ENCODE results near the gene WFDC1. TPM values are rescaled to one million over a fixed set of nuclear protein-coding genes. Genes with fewer than 3 reads are reported as not detected.

WFDC1 gene
- total and polyA plus RNA-seq, 2 donors (not counting 3 experiments of a cell fraction or from before 2014, with no cell fraction given): not detected

DNA sequence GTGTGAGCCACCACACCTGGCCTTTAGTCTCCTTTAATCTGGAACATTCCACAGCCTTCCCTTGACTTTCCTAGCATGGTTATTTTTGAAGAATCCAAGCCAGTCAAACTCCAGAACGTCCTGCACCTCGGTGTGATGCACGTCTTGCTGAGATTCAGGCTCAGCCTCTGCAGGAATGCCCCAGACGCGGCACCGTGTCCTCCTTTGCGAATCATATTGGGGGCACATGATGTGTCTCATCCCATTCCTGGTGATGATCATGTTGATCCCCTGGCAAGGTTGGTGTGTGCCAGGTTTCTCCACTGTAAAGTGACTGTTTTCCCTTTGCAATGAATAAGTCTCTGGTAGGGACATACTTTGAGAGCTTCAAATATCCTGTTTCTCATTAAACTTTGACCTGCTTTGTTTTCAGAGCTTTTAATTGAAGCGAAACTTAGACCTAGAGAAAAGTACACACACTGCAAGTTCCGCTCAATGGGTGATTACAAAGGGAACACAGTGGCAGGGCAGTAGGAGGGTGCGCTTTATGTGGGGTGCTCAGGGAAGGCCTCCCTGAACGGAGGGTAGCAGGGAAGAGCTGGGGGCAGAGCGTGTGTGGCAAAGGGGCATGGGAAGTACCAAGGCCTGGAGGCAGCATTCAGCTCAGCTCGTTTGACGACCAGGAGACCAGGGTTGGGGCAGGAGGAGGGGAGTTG lies 64.1 kb downstream of the WFDC1 start:
- no peak overlapping the region for H3K9ac ChIP-seq (replicated peaks; ENCODE audit: extremely low read depth, insufficient read depth, low read length)
- H3K27ac ChIP-seq (ENCODE audit: insufficient read depth, low read depth, low read length): no peak overlapping the region
- TF ChIP-seq JUN (IDR thresholded peaks at IDR 0.05; ENCODE audit: borderline replicate concordance, insufficient read depth, insufficient read length, low read depth) (no peak), EZH2 (IDR thresholded peaks at IDR 0.05; ENCODE audit: borderline replicate concordance, low read depth, low read length, severe bottlenecking) (no peak), POLR2A (IDR thresholded peaks at IDR 0.05; ENCODE audit: low read depth, low read length) (no peak)
- TF ChIP-seq, protein P1, sequence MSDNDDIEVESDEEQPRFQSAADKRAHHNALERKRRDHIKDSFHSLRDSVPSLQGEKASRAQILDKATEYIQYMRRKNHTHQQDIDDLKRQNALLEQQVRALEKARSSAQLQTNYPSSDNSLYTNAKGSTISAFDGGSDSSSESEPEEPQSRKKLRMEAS (IDR thresholded peaks at IDR 0.05; ENCODE audit: insufficient read depth, insufficient read length): no peak
- DNase-seq (ENCODE audit: low read depth, low spot score) (no peak), FAIRE-seq (no peak)
- dilution Hi-C loops (cut with MboI; ENCODE audit: extremely low pct_ligation_motif_present, low sequenced_read_pairs) (no loop called here), intact Hi-C loops (cut with micrococcal nuclease) (no loop called here)
- BruUV-seq (replicated peaks): no TSS peak
- no peaks in the 10 kb centered on the region for H3K27me3 ChIP-seq (ENCODE audit: control insufficient read depth in 2 of 2, insufficient read depth in 2 of 2, low read length in 2 of 2)
- no peak overlapping the region for H3K4me2 ChIP-seq (ENCODE audit: insufficient read depth, low read length)
- H4K20me1 ChIP-seq (replicated peaks; ENCODE audit: control insufficient read depth, extremely low read depth, insufficient read depth, low read length): no peaks in the 10 kb centered on the region
- no peaks in the 10 kb centered on the region for H3K79me2 ChIP-seq (ENCODE audit: control insufficient read depth, insufficient read depth, low read length)
- H3K9me1 ChIP-seq (replicated peaks; ENCODE audit: control insufficient read depth, extremely low read depth, insufficient read depth, low read length): no peaks in the 10 kb centered on the region
- no peaks in the 10 kb centered on the region for H3K36me3 ChIP-seq (ENCODE audit: control insufficient read depth in 2 of 2, extremely low read depth in 1 of 2, insufficient read depth in 2 of 2, low read length in 2 of 2)
- no peaks in the 10 kb centered on the region for H3K9me3 ChIP-seq (replicated peaks; ENCODE audit: control insufficient read depth, insufficient read depth, low read length)
- no peaks in the 10 kb centered on the region for H3K4me1 ChIP-seq (ENCODE audit: control insufficient read depth, extremely low read depth, insufficient read depth, low read length)
- no peak overlapping the region for H2AFZ ChIP-seq (ENCODE audit: low read depth, low read length)
- CTCF ChIA-PET: no interaction called here
- POLR2A ChIA-PET: no interaction called here
- no peak overlapping the region for H3K4me3 ChIP-seq (replicated peaks in 1 of 3; ENCODE audit: insufficient read depth in 1 of 3, low read depth in 1 of 3, low read length in 3 of 3)

DNA sequence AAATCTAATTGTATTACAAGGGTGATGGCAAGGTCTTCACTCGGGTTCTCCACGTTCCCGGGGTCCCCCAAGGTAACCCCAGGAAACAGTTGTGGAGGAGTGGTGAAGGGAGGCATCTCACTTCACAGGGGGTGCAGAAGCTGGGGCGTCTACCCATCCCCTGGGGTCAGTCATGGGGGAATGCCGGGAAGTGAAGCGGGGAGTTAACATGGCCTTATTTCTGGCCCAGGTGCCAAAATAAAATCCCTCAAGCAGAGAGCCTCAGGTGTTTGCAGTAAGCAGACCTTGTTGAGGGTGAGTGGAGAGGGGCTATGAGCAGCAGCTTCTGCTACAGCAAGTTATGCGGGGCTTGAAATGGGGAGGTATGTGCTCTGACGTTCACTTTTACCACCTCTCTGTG lies 64.6 kb downstream of the WFDC1 start:
- ChIA-PET CTCF (no interaction called here), POLR2A (no interaction called here)
- H3K9me3 ChIP-seq (replicated peaks; ENCODE audit: control insufficient read depth, insufficient read depth, low read length): no peaks in the 10 kb centered on the region
- H3K27me3 ChIP-seq (ENCODE audit: control insufficient read depth in 2 of 2, insufficient read depth in 2 of 2, low read length in 2 of 2): no peaks in the 10 kb centered on the region
- intact Hi-C loops (cut with micrococcal nuclease) (no loop called here), dilution Hi-C loops (cut with MboI; ENCODE audit: extremely low pct_ligation_motif_present, low sequenced_read_pairs) (no loop called here)
- no peak for DNase-seq (ENCODE audit: low read depth, low spot score)
- no peaks in the 10 kb centered on the region for H3K79me2 ChIP-seq (ENCODE audit: control insufficient read depth, insufficient read depth, low read length)
- no peaks in the 10 kb centered on the region for H3K9me1 ChIP-seq (replicated peaks; ENCODE audit: control insufficient read depth, extremely low read depth, insufficient read depth, low read length)
- H3K4me1 ChIP-seq (ENCODE audit: control insufficient read depth, extremely low read depth, insufficient read depth, low read length): no peaks in the 10 kb centered on the region
- FAIRE-seq: no peak
- no peak overlapping the region for H3K4me2 ChIP-seq (ENCODE audit: insufficient read depth, low read length)
- no peaks in the 10 kb centered on the region for H4K20me1 ChIP-seq (replicated peaks; ENCODE audit: control insufficient read depth, extremely low read depth, insufficient read depth, low read length)
- H3K36me3 ChIP-seq (ENCODE audit: control insufficient read depth in 2 of 2, extremely low read depth in 1 of 2, insufficient read depth in 2 of 2, low read length in 2 of 2): no peaks in the 10 kb centered on the region
- H3K4me3 ChIP-seq (replicated peaks in 1 of 3; ENCODE audit: insufficient read depth in 1 of 3, low read depth in 1 of 3, low read length in 3 of 3): no peak overlapping the region
- no peak for TF ChIP-seq EZH2 (IDR thresholded peaks at IDR 0.05; ENCODE audit: borderline replicate concordance, low read depth, low read length, severe bottlenecking)
- no peak for TF ChIP-seq JUN (IDR thresholded peaks at IDR 0.05; ENCODE audit: borderline replicate concordance, insufficient read depth, insufficient read length, low read depth)
- no peak for TF ChIP-seq POLR2A (IDR thresholded peaks at IDR 0.05; ENCODE audit: low read depth, low read length)
- TF ChIP-seq GATA2 (IDR thresholded peaks at IDR 0.05; ENCODE audit: insufficient read depth, insufficient read length, low read depth, low read length): no peak
- TF ChIP-seq, protein P2, sequence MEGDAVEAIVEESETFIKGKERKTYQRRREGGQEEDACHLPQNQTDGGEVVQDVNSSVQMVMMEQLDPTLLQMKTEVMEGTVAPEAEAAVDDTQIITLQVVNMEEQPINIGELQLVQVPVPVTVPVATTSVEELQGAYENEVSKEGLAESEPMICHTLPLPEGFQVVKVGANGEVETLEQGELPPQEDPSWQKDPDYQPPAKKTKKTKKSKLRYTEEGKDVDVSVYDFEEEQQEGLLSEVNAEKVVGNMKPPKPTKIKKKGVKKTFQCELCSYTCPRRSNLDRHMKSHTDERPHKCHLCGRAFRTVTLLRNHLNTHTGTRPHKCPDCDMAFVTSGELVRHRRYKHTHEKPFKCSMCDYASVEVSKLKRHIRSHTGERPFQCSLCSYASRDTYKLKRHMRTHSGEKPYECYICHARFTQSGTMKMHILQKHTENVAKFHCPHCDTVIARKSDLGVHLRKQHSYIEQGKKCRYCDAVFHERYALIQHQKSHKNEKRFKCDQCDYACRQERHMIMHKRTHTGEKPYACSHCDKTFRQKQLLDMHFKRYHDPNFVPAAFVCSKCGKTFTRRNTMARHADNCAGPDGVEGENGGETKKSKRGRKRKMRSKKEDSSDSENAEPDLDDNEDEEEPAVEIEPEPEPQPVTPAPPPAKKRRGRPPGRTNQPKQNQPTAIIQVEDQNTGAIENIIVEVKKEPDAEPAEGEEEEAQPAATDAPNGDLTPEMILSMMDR (IDR thresholded peaks at IDR 0.05; ENCODE audit: extremely low read depth in 1 of 2, insufficient read depth in 1 of 2, low read depth in 1 of 2, low read length in 2 of 2): no peak
- TF ChIP-seq POLR2AphosphoS5 (IDR thresholded peaks at IDR 0.05; ENCODE audit: insufficient read depth, low read depth, low read length): no peak
- TF ChIP-seq, protein P1 (IDR thresholded peaks at IDR 0.05; ENCODE audit: insufficient read depth, insufficient read length): no peak
- no peak for TF ChIP-seq MYC (IDR thresholded peaks at IDR 0.05; ENCODE audit: low read depth, low read length)
- TF ChIP-seq FOS (IDR thresholded peaks at IDR 0.05; ENCODE audit: borderline replicate concordance, insufficient read depth, low read length): no peak
- H3K27ac ChIP-seq (ENCODE audit: insufficient read depth, low read depth, low read length): no peak overlapping the region
- H3K9ac ChIP-seq (replicated peaks; ENCODE audit: extremely low read depth, insufficient read depth, low read length): no peak overlapping the region
- H2AFZ ChIP-seq (ENCODE audit: low read depth, low read length): no peak overlapping the region
- BruUV-seq (replicated peaks): no TSS peak
